Fibroblast of gingiva (primary cell): ENCODE data around the gene RBM18.

Experiments
- DNase-seq: peaks from one replicate; pipeline ENCODE4 v3.0.0-alpha.2; 2011; ENCODE audit warnings: low read depth

RBM18 gene

DNA sequence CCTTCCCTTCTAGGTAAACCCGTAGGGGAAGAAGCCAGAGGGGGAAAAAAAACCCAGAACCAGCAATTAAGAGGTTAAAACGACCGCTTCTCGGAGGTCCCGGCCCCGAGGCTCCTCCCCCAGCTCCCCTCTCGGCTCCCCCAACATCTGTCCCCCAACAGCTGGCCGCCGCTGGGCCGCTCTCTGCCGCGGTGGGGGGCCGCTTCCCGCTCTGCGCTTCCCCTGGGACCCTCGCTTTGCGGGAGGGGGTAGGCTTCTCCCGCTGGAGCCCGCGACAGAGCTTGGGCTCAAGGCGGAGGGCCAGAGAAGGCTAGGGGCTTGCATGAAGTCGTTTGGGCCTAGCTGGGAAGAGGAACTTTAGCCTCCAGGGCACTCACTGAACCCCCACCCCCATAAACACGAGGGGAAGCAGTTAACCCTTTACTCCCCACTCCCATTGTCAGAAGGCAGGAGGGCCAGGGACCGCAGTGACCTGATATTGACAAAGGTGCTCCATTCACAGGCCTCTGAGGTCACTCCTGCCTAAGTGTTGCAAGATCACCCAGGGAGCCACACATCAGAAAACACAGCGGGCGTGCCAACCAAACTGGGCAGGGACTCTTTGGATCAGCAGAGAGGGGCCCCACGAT, 43.3 kb downstream of the RBM18 start:
- DNase-seq, result no peak

DNA sequence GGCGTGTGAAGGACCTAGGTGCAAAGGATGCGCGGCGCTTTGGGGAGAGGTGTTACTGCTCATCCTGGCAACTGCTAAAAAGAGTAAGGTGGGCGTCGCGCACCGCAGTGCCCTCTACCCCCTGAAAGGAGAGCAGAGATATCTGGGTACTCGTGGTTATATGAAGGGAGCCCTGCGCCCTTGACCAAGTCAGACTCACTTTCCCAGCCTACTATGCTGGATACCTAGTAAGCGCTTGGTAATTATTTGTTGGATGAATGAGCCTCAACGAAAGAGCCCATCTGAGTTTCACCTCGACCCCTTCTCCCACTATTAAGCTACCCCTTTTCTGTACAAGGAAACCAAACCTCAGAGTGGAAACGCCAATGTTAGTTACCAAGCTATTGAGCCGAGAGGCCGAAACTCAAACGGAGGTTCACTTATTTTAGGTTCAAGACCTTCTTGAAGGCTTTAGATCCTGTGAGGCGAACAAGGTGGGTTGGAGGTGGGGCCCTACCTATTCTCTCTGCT, 43.9 kb downstream of the RBM18 start:
- no peak for DNase-seq

DNA sequence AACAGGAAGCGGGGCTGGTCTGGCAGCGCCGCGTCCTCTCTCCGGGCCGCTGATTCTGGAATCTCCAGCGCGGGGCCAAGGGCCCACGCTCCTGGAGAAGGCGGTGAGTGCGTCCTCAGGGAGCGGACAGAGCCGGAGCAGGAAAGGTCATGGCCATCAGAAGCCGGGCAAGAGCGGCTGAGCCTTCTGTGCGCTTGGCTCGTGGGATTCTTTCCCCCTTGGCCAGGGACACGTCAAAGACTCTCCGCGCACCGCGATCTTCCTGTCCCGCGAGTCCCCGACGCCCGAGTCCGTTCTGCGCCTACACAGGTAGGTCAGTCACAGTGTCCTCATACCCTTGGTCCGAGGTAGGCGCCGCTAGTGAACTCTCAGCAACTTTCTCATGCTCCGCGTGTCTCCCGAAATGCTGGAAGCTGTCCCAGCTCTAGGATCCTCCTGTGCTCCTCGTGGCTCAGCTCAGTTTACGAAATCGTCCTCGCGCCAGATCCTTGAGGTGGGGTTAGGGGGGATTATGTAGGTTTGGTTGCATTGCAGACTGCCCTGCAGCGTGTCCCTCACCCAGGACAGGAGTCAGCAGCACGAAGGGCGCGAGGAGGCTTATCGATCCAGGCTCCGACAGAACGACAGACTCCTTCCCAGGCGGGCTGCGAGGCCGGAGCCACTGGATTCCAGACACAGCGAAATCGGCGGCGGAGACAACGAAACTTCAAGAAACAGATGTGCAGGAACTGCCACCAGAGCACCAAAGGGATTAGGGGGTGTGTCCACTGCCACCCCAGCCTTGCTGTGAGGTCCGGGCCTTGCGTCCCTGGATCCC, 44.6 kb downstream of the RBM18 start:
- DNase-seq, result no peak

DNA sequence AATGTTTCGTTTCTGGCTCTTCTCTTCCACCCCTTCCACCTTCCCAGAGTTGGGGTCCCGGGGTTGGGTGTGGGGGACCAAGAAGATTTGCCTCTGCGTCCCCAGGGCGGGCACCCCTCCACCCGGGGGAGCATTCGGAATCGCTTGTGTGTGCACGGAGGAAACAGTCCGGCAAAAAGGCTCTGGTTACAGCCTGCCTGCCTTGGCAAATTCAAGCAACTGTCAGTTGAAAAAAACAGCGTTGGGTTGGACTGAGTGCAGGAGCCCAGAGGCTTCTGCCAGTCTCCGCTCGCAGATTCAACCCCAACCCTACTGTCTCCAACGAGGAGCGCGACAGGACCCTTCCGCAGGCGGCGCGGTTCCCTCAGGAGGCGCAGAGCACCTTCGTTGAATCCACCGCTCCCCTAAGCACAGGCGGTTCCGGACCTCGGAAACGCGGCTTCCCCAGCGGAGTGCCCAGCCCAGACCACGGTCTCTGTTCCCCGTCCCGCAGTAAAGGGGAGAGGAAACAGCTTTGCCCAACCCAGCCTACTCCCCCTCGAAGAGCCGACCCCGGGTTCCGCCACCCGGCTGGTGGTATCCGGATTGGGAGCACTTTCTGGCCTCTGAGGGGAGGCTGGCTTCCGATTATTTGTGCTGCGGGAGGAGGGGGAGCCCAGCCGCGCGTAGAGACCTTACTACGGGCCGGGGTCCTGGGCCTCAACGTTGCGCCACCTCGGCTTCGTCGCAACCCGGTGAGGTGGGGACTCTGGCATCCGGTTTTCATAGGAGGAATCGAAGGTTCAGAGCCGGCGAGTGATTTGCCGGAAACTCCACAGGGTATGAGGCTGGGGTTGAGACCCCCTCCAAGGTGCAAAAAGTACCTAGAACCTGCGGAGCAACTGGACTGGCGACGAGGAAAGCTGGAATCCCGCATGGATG, 45.4 kb downstream of the RBM18 start:
- DNase-seq, result no peak

DNA sequence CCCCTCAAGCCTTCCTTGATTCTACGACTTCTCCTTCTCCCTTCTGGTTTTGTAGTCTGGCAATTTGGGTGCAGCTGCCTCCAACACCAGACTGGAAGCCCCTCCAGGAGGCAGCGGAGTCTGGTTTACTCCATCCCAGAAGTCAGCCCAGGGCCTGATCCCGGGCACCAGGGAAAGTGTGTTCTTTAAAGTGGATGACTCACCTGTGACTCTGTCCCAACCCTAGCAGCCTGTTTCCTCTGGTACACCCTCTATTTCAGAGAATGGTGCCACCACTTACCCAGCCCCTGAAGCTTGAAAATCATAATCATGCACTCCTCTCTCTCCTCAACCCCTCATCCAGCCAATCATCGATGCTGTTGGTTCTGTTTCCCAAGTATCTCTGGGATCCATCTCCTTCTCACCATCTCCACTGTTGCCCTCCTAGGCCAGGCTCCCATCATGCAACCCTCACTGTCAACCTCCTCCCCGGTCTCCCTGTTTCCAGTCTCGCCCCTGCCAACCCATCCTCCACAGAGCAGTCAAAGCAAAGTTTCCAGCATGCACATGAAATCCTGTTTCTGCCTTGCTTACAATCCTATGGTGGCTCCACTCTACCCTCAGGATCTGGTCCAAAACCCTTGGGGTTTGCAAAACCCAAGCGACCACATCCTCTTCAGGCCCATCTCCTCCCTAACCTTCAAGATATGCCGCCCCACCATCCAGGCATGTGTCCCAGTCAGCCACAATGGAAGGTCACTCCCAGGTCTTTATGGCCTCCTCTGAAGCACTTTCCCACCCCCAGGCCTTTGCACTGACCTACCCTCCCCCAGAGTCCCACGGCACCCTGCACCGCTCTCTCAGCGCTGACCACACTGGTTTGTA, 46.3 kb downstream of the RBM18 start:
- DNase-seq, result no peak

DNA sequence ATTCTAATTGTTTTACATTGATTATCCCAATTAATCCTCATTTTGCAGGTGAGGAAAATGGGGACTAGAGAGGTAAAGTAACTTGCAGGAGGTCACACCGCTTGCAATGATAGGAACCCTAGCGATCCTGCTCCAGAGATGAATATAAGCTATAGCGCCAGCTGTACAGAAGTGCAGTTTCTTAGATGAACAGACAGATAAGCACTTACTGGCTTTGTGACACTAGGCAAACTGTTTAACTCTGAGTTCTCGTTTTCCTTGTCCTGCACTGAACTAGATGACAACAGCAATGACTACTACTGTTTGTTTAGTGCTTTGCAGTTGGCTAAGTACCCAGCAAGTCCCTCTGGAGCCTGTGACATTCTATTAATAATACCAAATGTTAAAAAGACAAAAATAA, 47.0 kb downstream of the RBM18 start:
- no peak for DNase-seq

DNA sequence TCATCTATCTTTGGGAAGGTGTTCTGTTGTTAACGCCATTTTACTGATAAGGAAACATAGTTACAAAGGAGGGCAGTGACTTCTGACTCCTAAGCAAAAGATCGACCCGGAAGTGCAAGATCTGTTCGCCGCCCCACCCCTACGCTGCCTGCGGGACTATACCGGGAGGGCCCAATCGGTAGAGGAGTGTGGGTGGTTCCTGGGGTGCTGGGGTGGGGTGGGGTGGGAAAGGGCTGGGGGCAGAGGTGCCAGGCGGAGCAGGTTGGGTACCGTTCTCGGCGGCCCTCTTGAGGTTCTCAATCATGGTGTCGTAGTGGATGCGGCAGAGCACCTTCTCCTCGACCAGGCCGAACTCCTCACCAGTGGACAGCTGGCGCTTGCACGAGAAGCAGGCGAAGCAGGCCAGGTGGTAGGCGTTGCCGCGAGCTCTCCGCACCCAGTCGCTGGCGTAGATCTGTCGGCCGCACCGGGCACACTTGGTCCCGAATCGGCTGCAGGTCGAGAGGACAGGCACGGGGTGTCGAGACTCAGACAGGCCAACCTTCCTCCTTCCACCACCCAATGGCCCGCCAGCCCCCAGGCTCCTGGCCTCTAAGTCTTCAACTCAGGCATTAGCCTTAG, 47.7 kb downstream of the RBM18 start:
- no peak for DNase-seq

DNA sequence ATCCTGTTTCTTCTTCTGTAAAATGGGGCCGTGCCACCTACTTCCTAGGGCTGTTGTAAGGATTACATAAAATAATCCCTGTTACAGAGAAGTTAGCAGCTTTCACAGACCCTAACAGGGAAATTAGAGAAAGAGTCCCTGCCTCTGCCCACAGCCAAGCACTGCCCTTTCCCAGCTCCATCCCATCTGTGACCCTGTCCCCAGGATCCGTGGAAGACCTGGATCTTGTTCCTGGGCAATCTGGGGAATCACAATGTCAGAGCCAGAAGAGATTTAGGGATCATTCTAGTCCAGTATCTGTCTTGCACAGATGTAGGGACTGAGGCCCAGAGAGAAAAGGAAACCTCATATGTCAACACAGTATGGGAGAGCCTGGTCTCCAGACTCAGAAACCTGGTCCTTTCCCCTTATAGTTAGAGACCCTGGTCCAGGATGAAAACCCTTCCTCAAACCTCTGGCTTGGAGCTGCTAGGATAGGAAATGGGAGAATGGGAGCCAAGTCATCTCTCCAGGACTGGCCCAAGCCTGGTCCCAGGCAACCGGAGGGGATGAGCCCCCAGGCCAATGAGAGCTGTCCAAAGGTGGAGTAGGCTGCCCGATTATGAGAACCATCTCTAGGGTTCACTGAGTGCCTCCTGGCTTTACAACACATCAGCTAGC, 48.4 kb downstream of the RBM18 start:
- no peak for DNase-seq

DNA sequence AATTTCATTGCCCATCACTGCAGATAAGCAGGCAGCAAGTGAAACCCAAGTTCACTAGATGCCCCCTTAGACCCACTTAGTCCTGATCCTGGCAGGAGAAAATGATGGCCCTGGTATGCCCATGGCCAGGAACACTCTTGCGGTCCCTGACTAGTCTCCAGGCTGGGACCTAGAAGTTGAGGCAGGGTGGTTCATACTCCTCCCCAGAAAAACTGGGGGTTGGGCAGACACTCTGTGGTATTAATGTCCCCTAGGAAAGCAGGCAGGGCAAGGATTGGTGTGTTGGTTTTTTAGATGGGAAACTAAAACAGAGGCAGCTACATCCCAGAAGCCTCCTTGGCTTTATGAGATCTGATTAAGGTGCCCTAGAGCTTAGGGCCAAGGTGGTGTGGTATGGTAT, 49.0 kb downstream of the RBM18 start:
- no peak for DNase-seq

DNA sequence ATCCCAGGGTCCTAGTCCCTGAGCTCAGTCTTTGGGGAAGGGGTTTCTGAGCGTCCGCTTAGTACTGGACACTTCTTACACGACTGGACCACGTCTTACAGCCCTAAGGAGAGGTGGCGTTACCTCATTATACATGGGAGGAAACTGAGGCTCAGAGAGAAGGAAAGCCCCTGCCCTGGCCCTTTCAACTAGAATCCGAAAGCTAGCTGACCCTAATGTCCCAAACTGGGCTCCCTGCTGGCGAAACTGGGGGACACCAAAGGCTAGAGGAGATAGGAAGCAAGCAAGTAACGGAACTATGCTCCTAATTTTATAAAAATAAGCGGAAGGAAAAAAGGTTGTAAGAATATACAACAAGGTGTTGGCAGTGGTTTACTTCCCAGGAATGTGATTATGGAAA, 50.1 kb downstream of the RBM18 start:
- DNase-seq, result no peak

DNA sequence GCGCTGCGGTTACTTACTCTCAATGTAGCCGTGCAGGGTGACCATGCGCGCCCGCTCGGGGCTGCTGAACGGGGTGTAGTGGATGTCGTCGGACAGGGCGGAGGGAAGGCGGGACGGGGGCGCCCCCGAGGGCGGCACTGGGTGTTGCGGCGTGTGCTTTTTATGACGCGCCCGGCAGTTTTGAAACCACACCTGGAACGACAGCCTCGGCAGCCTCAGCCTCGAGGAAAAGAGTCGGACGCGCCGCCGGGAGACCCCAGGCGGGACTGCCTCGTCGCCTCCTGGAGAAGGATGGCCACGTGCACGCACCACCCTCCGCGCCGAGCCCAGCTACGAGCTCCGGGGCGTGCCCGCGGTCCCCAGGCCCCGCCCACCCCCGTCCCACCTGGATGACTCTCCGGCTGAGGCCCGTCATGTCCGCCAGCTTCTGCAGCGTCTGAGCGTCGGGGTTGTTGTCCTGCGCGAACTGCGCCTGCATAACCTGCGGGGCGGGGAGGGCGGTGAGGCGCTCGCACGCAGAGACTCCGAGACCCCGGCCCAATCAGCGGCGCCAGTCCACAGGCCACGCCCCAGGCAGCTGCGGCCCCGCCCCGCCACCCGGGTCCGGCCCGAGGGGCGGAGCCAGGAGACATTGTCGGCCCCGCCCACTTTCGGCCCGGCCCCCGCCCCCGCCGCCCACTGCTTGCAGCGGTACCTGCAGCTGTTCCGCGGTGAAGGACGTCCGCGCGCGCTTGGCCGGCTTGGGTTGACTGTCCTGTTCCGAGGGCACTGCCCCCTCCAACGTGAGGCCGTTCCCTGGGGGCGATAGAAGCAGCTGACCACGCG, 50.8 kb downstream of the RBM18 start:
- DNase-seq, result no peak

DNA sequence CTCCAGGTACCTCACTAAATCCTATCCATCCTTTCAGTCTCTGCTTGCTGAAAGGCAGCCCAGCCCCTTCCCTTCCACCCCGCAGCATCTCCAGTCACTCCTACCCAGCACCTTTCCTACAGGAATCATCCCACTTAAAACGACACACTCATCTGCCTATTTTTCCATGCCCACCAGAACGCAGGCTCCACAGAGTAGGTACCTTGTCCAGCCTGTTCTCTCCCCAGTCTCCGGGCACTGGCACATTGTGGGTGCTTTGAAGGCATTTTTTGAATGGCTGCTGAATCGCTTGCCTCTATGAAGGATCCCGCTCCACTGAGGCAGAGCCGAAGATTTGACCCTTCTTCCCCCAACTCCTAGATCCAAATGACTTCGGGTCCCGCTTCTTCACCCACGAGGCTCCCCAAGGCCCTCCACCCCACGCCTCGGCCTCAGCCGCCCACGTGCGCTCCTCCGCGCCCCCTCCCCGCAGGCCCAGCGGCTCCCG, 51.5 kb downstream of the RBM18 start:
- DNase-seq, result no peak

DNA sequence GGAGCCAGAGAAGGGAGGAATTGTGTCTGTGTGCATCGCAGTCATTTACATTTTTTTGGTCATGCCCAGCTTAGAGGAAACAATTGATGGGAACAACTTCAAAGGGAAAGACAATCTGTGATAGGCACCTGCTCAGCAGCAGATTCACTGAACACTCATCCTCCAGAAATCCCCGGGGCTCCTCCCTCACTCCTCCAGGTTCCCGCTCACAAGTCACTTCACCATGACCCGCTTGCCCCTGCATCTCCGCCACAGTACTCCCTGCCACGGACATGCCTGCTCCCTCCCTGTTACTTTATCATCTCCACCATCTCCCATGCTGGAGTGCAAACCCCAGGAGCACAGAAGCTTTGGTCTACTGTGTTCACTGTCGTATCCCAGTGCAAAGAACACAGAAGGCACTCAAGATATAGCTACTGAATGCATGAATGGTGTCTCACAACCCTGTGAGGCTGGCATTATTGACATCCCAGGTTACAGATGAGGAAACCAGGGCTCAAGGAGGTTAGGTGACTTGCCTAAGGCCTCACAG, 52.1 kb downstream of the RBM18 start:
- no peak for DNase-seq

DNA sequence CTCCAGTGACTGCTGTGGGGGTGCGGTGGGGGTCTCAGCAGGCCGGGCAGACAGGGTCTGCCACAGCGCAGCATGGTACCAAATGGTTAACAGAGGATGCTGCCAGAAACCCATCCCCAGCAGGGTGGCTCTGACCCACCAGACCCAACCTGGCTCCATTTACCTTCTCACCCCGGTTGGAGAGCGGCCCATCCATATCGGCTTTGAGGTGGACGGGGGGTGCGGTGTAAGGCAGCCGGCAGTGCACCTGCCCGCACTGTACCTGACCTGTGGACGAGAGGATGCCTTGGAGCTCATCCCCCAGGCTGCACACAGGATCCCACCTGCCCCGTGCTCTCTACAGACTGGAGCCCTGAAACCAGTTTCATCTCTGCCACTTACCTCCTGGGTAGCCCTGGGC, 55.2 kb downstream of the RBM18 start:
- DNase-seq, result no peak

DNA sequence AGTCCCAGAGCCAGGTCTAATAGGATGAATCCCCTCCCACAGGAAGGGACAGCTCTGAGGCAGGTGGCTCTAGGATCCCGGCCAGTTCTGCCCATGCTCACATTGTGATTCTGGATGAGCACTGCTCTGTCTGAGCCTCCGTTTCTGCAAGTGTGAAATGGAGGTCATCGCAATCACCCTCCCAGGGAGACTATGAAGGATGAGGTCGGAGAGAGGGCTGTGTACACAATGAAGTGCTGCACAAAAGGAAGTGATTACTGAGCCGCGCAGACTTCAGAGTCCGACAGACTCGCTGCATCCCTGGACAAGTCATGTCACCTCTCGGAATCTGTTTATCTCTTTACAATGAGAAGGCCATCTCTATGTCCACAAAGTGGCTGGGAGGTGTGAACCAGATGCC, 57.5 kb downstream of the RBM18 start:
- DNase-seq, result no peak

DNA sequence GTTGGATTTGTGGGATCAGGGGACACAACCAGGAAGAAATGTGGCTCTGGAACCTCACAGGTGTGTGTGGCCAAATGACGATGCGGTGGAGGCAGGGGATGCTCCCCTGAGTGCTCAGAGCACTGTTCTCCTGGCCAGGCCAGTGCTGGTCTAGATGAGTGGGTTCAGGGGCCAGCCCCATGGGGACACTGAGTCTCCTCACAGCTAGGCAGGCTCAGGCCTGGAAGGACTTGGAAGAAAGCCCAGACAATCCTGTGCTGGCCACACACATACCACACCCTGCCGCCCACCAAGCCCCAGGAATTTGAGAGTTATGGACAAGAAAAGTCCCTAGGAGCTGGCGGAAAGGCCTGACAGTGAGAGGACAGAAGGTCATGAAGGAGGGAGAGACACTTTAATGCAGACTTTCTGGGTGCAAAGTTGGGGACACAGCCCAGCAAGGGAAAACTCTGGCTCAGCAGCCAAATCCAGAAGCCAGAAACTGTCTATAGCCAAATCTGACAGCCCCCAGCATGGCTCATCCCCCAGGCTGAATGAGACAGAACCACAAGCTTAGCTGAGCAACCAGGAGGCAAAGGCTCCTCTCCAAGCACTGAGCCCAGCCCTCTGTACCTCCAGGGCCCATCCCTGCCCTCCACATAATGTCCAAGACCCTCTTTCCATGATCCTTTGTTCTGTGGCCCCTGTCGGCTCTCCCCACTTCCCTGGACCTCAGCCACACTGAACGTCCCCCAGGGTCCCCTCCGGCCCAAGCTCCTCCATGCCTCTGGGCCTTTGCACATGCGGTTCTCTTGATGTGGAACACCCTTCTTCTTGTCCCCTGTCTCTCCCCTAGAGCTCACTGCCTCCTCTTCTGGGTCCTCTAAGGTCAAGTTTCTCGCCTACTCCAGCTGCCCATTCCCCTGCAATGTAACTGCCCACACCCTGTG, 58.3 kb downstream of the RBM18 start:
- DNase-seq, result peak; percentile 36

DNA sequence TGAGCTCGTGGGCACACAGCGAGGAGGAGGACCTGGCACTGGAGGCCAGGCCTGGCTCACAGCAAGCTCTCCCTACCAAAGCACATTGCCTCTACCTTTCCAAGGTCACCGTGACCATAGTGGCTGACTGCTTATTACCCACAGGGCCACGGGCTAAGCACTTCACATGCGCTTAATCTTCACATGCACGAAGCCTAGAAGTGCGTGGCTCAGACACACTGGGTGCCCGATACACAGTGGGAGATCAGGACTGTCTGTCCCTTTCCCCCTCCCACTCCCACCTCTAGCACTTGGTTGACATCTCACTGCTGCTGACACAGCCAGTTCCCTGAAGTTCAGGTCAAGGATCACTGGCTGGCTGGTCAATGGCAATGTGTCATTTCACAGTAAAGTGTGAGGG, 59.5 kb downstream of the RBM18 start:
- DNase-seq, result no peak

DNA sequence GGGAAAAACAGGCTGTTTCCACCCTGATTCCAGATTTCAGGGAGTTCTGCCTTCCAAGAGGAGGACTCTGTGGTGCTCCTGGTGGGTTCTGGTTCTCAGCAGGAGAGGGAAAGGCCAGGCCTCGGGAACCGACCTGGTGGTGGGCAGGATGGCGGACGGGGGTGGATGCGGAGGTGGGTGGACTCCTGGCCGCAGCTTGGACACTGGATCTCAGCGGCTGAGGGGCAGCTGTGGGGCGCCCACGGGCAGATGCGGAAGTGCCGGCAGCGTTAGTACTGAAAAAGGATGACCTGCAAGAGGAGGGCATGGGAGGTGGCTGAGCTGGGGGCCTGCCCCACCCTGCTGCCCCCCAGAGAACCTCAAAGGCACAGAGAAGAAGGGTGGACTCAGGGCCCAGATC, 60.1 kb downstream of the RBM18 start:
- DNase-seq, result no peak
